ENCODE measurements around the gene PAH. TPM values are rescaled to one million over a fixed set of nuclear protein-coding genes. Genes with fewer than 3 reads are reported as not detected.

The PAH gene
- total and polyA plus RNA-seq, 2 of the 4 experiments (the other 2 are of a cell fraction), result not detected

DNA sequence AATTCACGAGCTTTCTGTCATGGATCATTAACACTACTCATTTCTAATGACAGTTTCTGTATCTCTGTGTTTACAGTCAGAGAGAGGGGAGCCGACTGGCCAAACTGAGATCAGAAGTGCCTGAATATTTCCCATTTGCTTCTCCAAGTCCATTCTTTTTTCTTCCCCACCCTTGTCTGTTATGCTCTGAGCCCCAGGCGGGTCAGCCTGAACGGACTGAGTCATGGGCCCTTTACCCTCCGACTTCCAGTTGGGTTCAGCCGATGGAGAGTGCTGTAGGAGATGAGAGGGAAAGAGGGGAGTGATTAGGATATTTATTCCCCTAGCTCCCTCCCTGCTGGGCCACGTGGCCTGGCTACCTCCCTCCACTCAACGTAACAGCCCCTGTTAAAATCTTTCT lies 104.7 kb downstream of the PAH start:
- H2BK15ac ChIP-seq (ENCODE audit: low read depth, low read length), result no peak overlapping the region
- WGBS, 2 experiments (ENCODE audit: extremely low coverage in 2 of 2, insufficient read length in 1 of 2), result no CpG with 5 or more reads among the region's 8 CpGs
- H2BK5ac ChIP-seq (ENCODE audit: low read depth, low read length, poor library complexity, severe bottlenecking), result no peak overlapping the region
- no peak overlapping the region for H3K4me2 ChIP-seq (ENCODE audit: low read depth, low read length)
- no TSS peak for BruUV-seq (replicated peaks)
- H3K9ac ChIP-seq (ENCODE audit: low read depth, low read length), result no peak overlapping the region
- no peaks in the 10 kb centered on the region for H3K9me1 ChIP-seq (ENCODE audit: insufficient read depth, low read length)
- no peak overlapping the region for H3K18ac ChIP-seq (ENCODE audit: low read depth, low read length)
- no peaks in the 10 kb centered on the region for H3K4me1 ChIP-seq (ENCODE audit: control insufficient read depth, insufficient read depth, low read length)
- H4K20me1 ChIP-seq (ENCODE audit: insufficient read depth, low read length), result no peaks in the 10 kb centered on the region
- H3K79me1 ChIP-seq (ENCODE audit: low read depth in 1 of 2, low read length in 2 of 2), result no peaks in the 10 kb centered on the region
- TF ChIP-seq, protein P1, sequence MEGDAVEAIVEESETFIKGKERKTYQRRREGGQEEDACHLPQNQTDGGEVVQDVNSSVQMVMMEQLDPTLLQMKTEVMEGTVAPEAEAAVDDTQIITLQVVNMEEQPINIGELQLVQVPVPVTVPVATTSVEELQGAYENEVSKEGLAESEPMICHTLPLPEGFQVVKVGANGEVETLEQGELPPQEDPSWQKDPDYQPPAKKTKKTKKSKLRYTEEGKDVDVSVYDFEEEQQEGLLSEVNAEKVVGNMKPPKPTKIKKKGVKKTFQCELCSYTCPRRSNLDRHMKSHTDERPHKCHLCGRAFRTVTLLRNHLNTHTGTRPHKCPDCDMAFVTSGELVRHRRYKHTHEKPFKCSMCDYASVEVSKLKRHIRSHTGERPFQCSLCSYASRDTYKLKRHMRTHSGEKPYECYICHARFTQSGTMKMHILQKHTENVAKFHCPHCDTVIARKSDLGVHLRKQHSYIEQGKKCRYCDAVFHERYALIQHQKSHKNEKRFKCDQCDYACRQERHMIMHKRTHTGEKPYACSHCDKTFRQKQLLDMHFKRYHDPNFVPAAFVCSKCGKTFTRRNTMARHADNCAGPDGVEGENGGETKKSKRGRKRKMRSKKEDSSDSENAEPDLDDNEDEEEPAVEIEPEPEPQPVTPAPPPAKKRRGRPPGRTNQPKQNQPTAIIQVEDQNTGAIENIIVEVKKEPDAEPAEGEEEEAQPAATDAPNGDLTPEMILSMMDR (conservative IDR thresholded peaks at IDR 0.05; ENCODE audit: low read depth, low read length), result no peak
- TF ChIP-seq RAD21 (IDR thresholded peaks at IDR 0.05; ENCODE audit: low read length) (no peak), CEBPB (IDR thresholded peaks at IDR 0.05; ENCODE audit: low read depth, low read length) (no peak), POLR2A (IDR thresholded peaks at IDR 0.05; ENCODE audit: low read depth, low read length) (no peak), MAFK (IDR thresholded peaks at IDR 0.05; ENCODE audit: low read depth, low read length) (no peak), SMC3 (IDR thresholded peaks at IDR 0.05; ENCODE audit: low read depth, low read length) (no peak), MXI1 (IDR thresholded peaks at IDR 0.05; ENCODE audit: borderline replicate concordance, low read depth, low read length) (no peak), MAZ (IDR thresholded peaks at IDR 0.05; ENCODE audit: borderline replicate concordance, low read depth, low read length) (no peak), RCOR1 (IDR thresholded peaks at IDR 0.05; ENCODE audit: insufficient replicate concordance, low read length) (no peak), CHD1 (IDR thresholded peaks at IDR 0.05; ENCODE audit: low read depth, low read length) (no peak), NFE2L2 (IDR thresholded peaks at IDR 0.05; ENCODE audit: low read depth, low read length) (no peak), FOS (IDR thresholded peaks at IDR 0.05; ENCODE audit: low read depth, low read length) (no peak), RFX5 (IDR thresholded peaks at IDR 0.05; ENCODE audit: low read depth, low read length) (no peak), BHLHE40 (IDR thresholded peaks at IDR 0.05; ENCODE audit: low read depth, low read length) (no peak)
- TF ChIP-seq, protein P2, sequence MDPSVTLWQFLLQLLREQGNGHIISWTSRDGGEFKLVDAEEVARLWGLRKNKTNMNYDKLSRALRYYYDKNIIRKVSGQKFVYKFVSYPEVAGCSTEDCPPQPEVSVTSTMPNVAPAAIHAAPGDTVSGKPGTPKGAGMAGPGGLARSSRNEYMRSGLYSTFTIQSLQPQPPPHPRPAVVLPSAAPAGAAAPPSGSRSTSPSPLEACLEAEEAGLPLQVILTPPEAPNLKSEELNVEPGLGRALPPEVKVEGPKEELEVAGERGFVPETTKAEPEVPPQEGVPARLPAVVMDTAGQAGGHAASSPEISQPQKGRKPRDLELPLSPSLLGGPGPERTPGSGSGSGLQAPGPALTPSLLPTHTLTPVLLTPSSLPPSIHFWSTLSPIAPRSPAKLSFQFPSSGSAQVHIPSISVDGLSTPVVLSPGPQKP (IDR thresholded peaks at IDR 0.05; ENCODE audit: borderline replicate concordance, low read depth, low read length), result no peak
- TF ChIP-seq, protein P3, sequence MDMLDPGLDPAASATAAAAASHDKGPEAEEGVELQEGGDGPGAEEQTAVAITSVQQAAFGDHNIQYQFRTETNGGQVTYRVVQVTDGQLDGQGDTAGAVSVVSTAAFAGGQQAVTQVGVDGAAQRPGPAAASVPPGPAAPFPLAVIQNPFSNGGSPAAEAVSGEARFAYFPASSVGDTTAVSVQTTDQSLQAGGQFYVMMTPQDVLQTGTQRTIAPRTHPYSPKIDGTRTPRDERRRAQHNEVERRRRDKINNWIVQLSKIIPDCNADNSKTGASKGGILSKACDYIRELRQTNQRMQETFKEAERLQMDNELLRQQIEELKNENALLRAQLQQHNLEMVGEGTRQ (IDR thresholded peaks at IDR 0.05; ENCODE audit: low read depth, low read length), result no peak
- H4K5ac ChIP-seq (ENCODE audit: low read depth, low read length), result no peak overlapping the region
- no peak overlapping the region for H3K14ac ChIP-seq (replicated peaks; ENCODE audit: low read depth, low read length)
- no peak overlapping the region for H4K8ac ChIP-seq (ENCODE audit: low read depth in 2 of 2, low read length in 2 of 2)
- H3K36me3 ChIP-seq (ENCODE audit: control insufficient read depth, insufficient read depth, low read length), result no peaks in the 10 kb centered on the region
- no peak overlapping the region for H4K91ac ChIP-seq (ENCODE audit: insufficient read depth, low read depth, low read length)
- dilution Hi-C loops (cut with HindIII; ENCODE audit: low sequenced_read_pairs, unreplicated experiment), result no loop called here
- H3K9me3 ChIP-seq (ENCODE audit: control insufficient read depth, insufficient read depth, low read length), result no peaks in the 10 kb centered on the region
- no peak overlapping the region for H3K4ac ChIP-seq (ENCODE audit: low read depth, low read length)
- no peaks in the 10 kb centered on the region for H3K27me3 ChIP-seq (ENCODE audit: control insufficient read depth, insufficient read depth, low read length)
- no peak overlapping the region for H2AFZ ChIP-seq (replicated peaks; ENCODE audit: low read length, poor library complexity)
- no peak overlapping the region for H2AK5ac ChIP-seq (ENCODE audit: low read depth, low read length)
- no peak overlapping the region for H3K23ac ChIP-seq (ENCODE audit: low read depth, low read length)
- H2BK20ac ChIP-seq (ENCODE audit: low read depth, low read length), result no peak overlapping the region
- H2BK120ac ChIP-seq (ENCODE audit: low read depth, low read length), result no peak overlapping the region
- ChIA-PET POLR2A (ENCODE audit: unreplicated experiment) (no interaction called here), CTCF (no interaction called here)
- DNase-seq, result no peak
- no peak for ATAC-seq (ENCODE audit: low read depth)
- no peak overlapping the region for H3K4me3 ChIP-seq (ENCODE audit: insufficient read depth, low read depth, low read length)
- H3K56ac ChIP-seq (ENCODE audit: extremely low read depth, insufficient read depth, low read length), result no peak overlapping the region
- intact Hi-C loops (cut with micrococcal nuclease), result no loop called here
- H2AK9ac ChIP-seq (replicated peaks; ENCODE audit: low read depth, low read length, poor library complexity), result no peak overlapping the region
- in situ Hi-C loops (cut with MboI; ENCODE audit: low sequenced_read_pairs), result no loop called here
- no peak overlapping the region for H3K27ac ChIP-seq (ENCODE audit: insufficient read depth, low read length)

Measured in IMR-90 (cell line).